Activated T-cell treated with anti-CD3 and anti-CD28 coated beads for 24 hours (primary cell): ENCODE data around the gene MLLT11.

Source experiments
- DNase-seq: peaks from one replicate; pipeline ENCODE4 v3.0.0-alpha.2; 2020; ENCODE audit warnings: low read depth

Gene MLLT11, protein sequence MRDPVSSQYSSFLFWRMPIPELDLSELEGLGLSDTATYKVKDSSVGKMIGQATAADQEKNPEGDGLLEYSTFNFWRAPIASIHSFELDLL

DNA sequence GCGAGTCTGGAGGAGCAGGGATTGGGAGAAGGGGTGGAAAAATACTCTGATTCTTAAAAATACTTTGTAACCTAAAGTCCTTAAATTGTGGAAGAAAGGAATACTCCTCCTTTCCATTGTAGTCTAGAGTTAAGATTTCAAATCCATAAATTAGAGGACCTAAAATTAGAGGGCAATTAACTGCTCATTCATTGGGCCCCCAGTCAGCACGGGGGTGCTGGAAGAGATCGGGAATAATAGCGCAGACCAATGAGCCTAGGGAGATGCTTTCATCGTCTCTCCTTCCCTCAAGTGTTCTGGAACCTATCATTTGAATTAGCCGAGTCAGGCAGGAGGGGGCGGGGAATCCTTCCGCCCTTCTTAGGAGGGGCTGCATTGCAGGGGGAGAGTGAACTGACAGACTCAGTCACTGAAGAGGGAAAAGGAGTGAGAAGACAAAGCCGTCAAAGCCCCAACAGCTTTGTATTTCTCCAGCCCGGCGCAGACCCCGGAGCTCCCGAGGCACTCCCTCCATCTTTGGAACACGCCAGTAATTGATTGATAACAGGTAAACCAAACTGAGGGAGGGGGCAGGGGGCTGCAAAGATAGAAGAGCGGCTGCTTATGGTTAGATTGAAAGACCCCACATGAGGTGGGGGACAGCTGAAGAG, at the start of gene MLLT11:
TSS of gene MLLT11 (plus strand) at position 391 of the 650 bp plus-strand sequence. CDS start 6,828 bp downstream, outside the sequence.
- DNase-seq, result no peak

DNA sequence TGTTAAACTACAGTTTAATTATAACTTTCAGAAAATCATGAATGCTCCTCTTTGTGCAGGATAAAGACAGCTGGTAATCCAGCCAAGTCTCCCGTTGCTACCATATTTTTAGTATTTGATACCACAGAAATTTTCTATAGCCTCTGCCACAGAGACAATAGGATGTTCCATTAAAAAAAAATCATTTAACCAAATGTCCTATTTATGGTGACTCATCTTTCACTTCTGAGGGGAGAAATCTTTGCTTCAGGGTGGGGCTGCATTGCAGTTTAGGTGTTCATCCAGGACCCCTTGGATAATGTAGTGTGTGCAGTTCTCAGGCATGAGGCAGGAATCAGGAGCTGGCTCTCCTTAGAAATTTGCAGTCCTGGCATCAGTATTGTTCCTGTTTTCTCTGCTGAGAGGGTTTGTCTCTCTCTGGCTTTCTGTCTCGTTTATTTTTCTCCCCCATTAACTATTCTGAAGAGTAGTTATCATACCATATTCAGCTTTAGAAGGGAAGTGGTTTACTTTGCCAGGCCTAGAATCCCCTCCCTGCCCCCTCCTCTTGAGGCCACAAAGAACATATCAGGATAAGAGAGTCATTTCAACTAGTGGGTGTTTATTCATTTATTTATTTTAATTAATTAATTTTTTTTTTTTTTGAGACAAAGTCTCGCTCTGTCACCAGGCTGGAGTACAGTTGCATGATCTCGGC, 48.9 kb upstream of the MLLT11 start:
- no peak for DNase-seq

DNA sequence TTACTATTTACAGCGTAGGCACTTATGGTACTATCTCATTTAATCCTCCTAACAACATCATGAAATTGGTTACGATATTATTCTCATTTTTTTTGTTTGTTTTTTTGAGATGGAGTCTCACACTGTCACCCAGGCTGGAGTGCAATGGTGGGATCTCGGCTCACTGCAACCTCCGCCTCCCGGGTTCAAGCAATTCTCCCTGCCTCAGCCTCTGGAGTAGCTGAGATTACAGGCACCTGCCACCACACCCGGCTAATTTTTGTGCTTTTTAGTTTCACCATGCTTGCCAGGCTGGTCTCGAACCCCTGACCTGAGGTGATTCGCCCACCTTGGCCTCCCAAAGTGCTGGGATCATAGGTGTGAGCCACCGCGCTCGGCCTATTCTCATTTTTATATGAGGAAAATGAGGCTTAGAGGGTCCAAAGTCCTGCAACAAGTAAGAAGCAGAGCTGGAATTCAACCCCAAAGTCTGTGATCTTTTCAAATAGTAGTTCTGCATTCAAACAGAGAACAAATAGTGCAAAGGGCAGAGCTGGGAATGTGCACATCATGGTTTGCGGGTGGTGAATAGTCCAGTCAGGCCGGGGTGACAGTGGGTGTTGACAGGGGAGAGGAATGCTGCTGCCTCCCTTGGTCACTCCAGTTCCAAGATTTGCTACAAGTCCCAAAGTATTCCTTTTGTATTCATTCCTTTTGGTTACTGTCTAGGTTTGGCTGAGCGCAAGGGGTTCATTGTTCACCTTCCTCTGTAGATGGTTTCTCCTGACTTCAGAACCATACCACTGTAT, 47.3 kb upstream of the MLLT11 start:
- DNase-seq, result no peak

DNA sequence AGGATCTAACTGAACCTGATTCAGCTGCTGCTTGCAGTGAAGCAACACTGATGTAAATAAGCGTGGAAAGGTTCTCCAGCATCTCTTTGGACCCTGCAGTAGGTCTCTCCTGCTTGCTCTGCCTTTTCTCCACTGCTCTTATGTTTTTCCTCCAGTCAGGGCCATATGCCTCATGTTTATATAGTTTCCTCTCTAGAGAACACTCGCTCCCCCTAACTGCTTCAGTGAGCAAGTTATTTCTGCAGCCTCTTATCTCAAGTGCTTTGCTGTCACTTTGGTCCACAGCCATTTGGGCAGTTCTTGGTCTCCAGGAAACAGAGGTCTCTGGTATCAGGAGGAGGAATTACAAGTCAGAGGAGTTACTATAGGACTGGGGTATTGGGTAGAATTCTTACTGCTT, 46.7 kb upstream of the MLLT11 start:
- no peak for DNase-seq

DNA sequence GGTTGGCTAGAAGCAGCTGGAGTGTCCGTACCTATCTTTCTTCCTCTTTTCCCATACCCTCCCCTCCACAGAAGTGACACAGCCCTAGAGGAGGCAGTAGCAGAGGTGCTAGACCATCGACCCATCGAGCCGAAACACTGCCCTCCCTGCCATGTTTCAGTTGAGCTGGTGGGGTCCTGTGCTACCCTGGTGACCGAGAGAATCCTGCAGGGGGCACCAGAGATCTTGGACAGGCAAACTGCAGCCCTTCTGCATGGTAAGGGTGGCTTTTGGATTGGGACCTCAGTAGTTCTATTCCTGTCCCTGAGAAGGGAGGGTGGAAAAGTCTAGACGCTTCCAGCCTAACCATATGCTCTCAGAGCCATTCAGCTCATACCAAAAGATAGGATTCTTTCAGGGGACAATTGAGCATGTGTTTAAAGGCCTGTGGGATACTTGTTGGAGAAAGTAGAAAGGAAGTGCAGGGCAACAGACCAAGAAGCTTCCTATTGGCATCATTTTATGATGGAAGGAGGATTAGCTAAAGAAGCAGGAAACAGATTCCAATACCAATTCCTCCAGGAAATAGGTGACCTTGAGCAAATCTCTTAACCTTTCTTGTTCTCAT, 35.6 kb upstream of the MLLT11 start:
- peak; percentile 76 for DNase-seq

DNA sequence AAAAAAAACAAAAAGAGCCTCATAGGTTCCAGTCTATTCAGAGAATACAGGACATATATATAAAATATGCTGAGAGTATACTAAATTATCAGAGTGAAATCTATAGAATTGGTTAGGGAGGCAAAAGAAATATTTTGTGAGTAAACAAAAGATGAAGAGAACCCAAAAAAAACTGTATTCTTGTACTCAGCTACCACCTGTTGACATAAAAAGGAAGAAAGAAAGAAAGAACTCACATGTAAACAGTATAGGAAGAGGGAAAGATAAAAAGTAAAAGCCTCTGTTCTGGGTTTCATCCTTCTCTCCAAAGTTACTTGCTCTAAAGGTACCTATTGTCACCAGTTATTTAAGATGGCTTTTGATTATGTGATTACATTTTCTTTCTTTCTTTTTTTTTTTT, 33.7 kb upstream of the MLLT11 start:
- no peak for DNase-seq

DNA sequence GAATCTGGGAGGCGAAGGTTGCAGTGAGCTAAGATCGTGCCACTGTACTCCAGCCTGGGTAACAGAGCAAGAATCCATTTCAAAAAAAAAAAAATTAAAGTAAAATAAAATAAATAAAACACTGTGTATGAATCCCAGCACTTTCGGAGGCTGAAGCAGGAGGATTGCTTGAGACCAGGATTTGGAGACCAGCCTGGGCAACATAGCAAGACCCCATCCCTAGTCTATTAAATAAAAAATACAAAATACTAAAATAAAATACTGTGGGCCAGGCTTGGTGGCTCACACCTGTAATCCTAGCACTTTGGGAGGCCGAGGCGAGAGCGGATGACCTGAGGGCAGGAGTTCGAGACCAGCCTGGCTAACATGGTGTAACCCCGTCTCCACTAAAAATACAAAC, 28.0 kb upstream of the MLLT11 start:
- DNase-seq, result no peak

DNA sequence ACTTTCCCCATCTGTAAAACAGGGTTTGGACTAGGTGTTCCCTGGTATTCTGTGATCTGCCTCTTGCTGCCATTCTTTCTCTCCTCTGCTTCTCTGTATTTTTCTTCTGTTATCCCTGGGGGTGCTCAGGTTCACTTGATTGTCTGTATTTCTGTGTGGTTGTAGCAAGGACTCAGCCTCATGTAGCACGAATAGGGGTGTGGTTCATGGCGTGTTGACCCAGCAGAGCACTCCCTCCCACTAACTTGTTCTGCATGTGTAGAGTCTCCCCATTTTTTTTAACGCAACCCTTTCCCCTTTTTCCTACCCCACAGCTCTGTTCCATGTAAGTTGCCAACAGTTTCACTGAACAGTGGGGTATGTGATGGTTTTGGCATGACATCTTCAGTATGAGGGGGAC, 25.0 kb upstream of the MLLT11 start:
- no peak for DNase-seq

DNA sequence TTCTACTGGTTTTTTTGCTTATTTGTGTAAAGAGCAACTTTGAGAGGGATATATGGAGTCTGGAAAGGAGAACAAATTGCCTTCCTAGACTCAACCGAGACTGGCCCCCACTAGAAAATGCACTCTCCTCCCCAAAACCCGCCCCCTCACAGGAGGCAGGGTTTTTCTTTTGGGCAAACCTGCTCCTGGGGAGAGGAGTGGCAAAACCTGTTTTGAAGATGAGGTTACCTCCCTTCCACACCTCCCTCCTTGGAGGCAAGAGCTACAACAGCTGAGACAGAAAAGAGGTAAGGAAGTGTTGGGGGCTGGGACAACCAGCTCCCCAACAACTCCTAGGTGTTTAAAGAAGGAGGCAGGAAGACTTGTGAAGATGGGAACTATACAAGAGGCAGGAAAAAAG, 23.8 kb upstream of the MLLT11 start, which contains the start of gene BNIPL:
TSS of gene BNIPL (plus strand) at position 231 of the 400 bp plus-strand sequence. CDS start at position 371, 140 bp downstream.
- DNase-seq, result no peak

DNA sequence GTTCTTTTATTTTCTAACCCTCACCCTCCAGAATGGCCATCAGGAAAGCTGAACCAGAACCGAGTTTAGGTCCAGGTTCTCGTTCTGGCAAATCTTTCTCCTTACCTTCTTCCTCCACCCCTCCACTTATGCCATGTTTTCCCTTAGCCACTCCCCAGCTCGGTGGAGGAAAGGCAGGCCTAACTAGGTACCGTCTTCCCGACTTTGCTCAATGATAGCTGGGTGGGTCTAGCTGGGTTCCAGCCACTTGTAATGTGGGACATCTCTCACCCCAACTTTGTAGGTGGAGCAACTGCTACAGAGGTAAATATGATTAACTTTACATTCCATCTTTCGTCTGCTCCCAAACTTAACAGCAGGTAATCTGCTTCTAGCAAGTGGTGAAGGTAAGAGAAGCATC, 23.2 kb upstream of the MLLT11 start:
- DNase-seq, result no peak

DNA sequence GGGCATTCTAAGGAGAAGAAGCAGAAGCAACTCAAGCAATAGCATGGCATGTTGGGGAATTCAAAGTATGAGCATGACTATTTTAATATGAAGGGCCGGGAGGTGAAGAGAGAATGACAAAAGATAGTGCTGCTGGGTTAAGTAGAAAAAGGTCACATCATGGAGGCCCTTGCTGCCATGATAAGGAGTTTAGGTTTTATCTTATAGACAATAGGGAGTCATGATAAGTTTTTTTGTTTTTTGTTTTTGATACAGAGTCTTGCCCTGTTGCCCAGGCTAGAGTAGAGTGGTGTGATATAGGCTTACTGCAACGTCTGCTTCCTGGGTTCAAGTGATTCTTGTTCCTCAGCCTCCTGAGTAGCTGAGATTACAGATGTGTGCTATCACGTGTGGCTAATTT, 20.7 kb upstream of the MLLT11 start:
- DNase-seq, result no peak

DNA sequence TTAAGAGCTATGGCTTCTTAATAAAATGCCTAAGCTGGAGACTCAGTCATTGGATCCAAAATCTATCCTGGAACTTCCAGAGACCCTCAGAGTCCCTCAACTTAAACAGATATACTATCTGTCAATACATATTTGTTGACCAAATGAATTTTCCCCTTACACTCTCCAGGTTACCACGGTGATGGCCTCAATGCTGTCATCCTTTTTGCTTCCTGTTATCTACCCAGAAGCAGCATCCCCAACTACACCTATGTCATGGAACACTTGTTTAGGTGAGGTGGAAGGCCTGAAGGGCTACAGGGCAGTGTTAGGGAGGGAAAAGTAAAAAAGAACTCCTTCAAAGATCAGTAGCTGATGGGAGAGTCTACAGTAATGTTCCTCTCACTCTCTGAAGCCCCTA, 17.0 kb upstream of the MLLT11 start:
- no peak for DNase-seq

DNA sequence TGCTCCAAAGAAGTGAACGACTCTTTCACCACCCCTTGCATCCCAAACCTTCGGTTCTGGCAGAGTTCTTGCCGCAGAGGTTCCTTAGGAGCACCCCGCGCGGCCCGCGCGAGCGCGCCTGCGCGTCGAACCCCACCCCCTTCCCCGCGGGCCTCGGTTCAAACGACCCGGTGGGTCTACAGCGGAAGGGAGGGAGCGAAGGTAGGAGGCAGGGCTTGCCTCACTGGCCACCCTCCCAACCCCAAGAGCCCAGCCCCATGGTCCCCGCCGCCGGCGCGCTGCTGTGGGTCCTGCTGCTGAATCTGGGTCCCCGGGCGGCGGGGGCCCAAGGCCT, 12.6 kb upstream of the MLLT11 start, which contains the start of gene C1orf56:
TSS of gene C1orf56 (plus strand) at position 161 of the 334 bp plus-strand sequence. CDS start at position 258, 97 bp downstream.
- peak; percentile 50 for DNase-seq

DNA sequence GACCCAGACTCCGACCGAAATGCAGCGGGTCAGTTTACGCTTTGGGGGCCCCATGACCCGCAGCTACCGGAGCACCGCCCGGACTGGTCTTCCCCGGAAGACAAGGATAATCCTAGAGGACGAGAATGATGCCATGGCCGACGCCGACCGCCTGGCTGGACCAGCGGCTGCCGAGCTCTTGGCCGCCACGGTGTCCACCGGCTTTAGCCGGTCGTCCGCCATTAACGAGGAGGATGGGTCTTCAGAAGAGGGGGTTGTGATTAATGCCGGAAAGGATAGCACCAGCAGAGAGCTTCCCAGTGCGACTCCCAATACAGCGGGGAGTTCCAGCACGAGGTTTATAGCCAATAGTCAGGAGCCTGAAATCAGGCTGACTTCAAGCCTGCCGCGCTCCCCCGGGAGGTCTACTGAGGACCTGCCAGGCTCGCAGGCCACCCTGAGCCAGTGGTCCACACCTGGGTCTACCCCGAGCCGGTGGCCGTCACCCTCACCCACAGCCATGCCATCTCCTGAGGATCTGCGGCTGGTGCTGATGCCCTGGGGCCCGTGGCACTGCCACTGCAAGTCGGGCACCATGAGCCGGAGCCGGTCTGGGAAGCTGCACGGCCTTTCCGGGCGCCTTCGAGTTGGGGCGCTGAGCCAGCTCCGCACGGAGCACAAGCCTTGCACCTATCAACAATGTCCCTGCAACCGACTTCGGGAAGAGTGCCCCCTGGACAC, 12.1 kb upstream of the MLLT11 start:
- no peak for DNase-seq

DNA sequence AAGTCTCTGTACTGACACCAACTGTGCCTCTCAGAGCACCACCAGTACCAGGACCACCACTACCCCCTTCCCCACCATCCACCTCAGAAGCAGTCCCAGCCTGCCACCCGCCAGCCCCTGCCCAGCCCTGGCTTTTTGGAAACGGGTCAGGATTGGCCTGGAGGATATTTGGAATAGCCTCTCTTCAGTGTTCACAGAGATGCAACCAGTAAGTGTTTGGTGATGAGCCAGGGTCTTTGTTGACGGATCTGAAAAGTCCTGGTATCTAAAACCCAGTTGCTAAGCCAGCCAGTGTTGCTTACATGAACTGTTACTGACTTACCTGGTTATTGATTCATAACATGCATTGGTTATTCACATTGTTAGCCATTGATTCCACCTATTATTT, 11.6 kb upstream of the MLLT11 start:
- no peak for DNase-seq

DNA sequence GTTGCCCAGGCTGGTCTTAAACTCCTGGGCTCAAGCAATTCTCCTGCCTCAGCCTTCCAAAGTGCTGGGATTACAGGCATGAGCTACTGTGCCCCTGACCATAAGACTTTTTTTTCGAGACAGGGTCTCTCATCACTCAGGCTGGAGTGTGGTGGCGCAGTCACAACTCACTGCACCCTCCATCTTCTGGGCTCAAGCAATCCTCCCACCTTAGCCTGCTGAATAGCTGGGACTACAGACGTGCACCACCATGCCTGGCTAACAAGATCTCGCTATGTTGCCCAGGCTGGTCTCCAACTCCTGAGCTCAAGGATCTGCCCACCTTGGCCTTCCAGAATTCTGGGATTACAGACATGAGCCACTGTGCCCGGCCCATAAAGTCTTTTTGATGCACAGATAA, 10.7 kb upstream of the MLLT11 start:
- DNase-seq, result no peak

DNA sequence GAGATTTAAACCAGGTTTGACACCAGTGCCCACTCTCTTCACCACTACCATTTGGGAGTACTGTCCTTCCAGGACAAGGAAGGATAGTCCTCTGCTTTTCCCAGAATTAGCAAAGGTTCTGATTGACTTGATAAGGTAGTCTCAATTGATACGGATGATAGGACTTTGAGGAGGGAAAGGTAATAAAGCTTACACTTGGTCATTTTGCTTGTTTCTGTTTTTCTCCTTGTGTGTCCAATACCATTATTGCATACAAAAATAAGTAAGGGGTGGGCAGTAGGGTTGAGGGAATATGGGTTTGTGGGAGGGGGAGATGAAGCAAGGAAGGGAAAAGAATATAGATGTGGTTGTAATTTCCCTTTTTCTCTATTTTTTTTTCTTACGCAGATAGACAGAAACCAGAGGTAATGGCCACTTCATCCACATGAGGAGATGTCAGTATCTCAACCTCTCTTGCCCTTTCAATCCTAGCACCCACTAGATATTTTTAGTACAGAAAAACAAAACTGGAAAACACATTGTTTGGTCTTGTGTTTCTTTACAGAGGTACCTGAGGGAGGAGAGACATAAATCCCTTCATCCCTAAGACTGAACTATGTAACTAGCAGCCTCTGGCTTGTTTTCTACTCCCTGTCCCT, 10.0 kb upstream of the MLLT11 start:
- DNase-seq, result no peak

DNA sequence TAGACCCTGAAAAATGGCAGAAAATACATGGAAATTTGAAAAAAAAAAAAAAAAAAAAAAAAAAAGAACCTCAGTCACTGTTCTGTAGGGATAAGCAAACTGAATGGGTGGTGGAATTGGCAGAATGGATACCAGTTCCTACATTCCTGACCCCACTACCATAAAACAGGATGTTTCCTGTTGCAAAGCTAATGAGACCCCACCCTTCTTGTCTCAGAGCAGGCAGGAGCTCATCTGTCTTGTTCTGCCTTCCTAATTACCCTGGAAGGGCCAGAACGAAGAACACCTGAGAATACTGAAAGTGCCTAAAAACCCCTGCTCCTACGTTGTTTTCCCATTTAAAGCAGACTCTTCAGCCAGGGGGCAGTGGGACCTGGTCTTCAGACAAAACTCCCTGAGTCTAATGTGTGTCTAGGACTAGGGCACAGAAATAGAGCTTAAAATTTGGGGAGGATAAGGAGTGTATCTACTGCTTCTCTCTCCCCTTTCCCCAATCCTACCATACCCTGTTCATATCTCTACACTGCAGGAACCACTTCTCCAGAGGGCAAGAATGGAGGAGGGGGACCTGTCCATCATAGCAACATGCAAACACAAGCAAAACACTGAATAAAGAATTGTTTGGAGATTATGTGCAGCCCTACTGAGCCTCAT, 8.7 kb upstream of the MLLT11 start:
- no peak for DNase-seq

DNA sequence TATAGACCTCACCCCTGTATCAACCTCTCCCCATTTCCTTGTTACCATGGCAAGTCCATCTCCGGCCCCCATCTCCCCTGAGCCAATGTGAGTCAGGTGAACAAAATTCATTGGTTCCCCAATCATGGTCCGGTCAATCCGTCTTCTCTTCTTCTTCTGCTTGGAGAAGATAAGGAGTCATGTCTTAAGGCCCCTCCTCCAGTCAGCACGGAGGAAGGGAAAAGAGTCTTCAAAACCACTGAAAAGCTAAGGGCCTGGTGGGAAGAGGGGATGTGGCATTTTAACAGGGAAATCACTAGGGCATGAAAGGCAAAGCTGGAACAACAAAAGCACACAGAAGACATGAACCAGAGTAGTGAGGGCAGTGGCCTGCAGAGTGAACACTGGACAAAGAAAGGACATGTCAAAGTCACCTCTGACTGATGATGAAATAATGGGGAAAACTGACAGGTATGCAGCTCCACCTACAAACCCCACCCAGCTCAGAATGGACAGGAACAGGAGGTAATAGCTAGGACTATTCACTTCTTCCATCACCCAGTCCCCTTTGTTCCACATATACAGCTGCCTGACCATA, 5.1 kb upstream of the MLLT11 start:
- no peak for DNase-seq

DNA sequence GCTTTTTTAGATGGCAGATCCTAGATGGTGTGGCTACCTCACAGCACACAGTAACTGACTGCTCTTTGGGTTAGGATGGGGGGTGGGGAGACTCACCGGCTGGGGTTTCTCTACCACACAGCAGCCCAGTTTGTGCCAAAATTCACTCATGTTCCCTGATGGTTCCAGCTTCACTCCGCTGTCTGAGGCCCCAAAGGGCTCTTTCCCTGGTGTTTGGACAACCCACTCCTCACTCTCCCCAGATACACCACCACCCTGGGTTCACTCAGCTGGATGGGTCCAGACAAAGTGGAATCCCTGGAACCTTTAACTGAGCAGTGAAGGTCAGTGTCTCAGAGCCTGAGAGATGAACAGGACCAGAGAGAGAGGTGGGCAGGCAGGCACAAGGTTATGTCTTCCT, 4.6 kb upstream of the MLLT11 start:
- no peak for DNase-seq
